Gastroesophageal sphincter (tissue), 4 donors: Measurements from ENCODE around the gene COL2A1. TPM values are rescaled to one million over a fixed set of nuclear protein-coding genes. Genes with fewer than 3 reads are reported as not detected.

Source experiments
- ATAC-seq: fragments of 150-250 bp; one replicate; pipeline ENCODE4 v1.9.1; 2016; ENCODE audit warnings: mild to moderate bottlenecking, moderate library complexity
- H3K27ac ChIP-seq, 4 donors: fragments of 200-600 bp; sonication (generic) in 3 of 4; 1 replicate in 3 of 4; 2 replicates in 1 of 4; pipeline ENCODE4 v1.5.1; 2016 to 2019
- H3K27me3 ChIP-seq: fragments of 200-600 bp; sonication (generic); one replicate; pipeline ENCODE4 v1.5.1; 2019
- H3K36me3 ChIP-seq, 2 donors: fragments of 200-600 bp; sonication (generic); one replicate each; pipeline ENCODE4 v1.5.1; 2019; ENCODE audit warnings: control low read depth in 1 of 2
- H3K4me1 ChIP-seq, 3 donors: fragments of 200-600 bp; sonication (generic); 1 replicate in 2 of 3; 2 replicates in 1 of 3; pipeline ENCODE4 v1.5.1; 2016 to 2019; ENCODE audit warnings: control low read depth in 2 of 3
- H3K4me3 ChIP-seq, 2 donors: fragments of 200-600 bp; sonication (generic); one replicate each; pipeline ENCODE4 v1.5.1; 2019; ENCODE audit warnings: mild to moderate bottlenecking in 1 of 2, moderate library complexity in 1 of 2
- H3K9me3 ChIP-seq, 3 donors: fragments of 200-600 bp; sonication (generic); one replicate each; pipeline ENCODE4 v1.5.1; 2017 to 2019; ENCODE audit warnings: control low read depth in 2 of 3
- CTCF ChIP-seq, 4 experiments: fragments of 200-600 bp in 2 of 4; fragments of 450-650 bp in 2 of 4; sonication (generic) in 1 of 4; IDR thresholded peaks; one replicate each; pipeline ENCODE4 v1.5.1; 2017 to 2019; ENCODE audit warnings: antibody characterized with exemption in 4 of 4, mild to moderate bottlenecking in 2 of 4, moderate library complexity in 2 of 4
- EP300 ChIP-seq: sonication (generic); formaldehyde crosslinking; IDR thresholded peaks from one replicate; pipeline ENCODE4 v1.6.1; 2017; ENCODE audit warnings: antibody characterized with exemption, mild to moderate bottlenecking
- POLR2A ChIP-seq, 2 donors: fragments of 450-650 bp; IDR thresholded peaks; one replicate each; pipeline ENCODE4 v1.6.1; 2017; ENCODE audit warnings: antibody characterized with exemption in 2 of 2, mild to moderate bottlenecking in 2 of 2, moderate library complexity in 1 of 2
- POLR2AphosphoS5 ChIP-seq: sonication (generic); formaldehyde crosslinking; IDR thresholded peaks from one replicate; pipeline ENCODE4 v1.6.1; 2017; ENCODE audit warnings: antibody characterized with exemption
- WGBS, 2 donors: methylation state at CpG; one replicate each; pipeline ENCODE4 v1.1.5; 2018; ENCODE audit warnings: low coverage in 1 of 2; 5-methylcytosine and 5-hydroxymethylcytosine counted together
- total RNA-seq, 4 donors: library from RNA; depleted of rRNA; stranded (reverse); fragments of >200 nt; gene quantifications; one replicate each; pipeline ENCODE4 v1.1.0, GENCODE V29; 2016

COL2A1 gene
- total RNA-seq, 4 donors from 2014 or later, result not detected

DNA sequence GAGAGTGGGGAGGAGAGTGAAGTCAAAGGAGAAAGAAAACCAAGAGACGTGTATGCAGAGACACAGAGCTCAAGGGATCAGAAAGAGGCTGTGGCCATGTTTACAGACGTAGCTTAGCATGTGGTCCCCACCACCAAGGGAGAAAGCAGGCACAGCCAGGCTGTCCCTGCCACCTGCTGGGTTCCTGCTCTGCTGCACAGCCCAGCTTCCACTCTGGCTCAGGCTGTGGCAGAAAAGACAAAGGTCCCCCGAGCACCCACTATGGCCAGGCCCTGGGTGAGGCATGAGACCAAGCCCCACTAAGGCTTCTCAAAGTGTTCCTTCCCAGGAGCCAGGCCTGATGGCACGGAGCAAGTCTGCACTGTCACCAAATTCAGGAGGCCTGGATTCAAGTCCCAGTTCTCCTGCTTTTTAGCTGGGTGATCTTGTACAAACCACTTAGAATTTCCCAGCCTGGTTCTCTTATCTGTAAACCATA lies 25.9 kb upstream of the COL2A1 start:
- peaks cover 16% of the 10 kb centered on the region for H3K27me3 ChIP-seq
- TF ChIP-seq POLR2AphosphoS5 (no peak), POLR2A (IDR thresholded peaks at IDR 0.05) (no peak), EP300 (no peak), CTCF (IDR thresholded peaks at IDR 0.05) (no peak)
- H3K27ac ChIP-seq, result no peak overlapping the region
- peak; percentile 11 for ATAC-seq
- H3K9me3 ChIP-seq, result no peaks in the 10 kb centered on the region
- no peaks in the 10 kb centered on the region for H3K36me3 ChIP-seq
- H3K4me1 ChIP-seq, result no peaks in the 10 kb centered on the region
- H3K4me3 ChIP-seq, result no peak overlapping the region
- WGBS, 2 donors, result 20 to 47% methylated on average over 2 of the region's 4 CpGs

- no peak for ATAC-seq
- TF ChIP-seq POLR2A (IDR thresholded peaks at IDR 0.05) (no peak), EP300 (no peak), CTCF (IDR thresholded peaks at IDR 0.05) (no peak), POLR2AphosphoS5 (no peak)
- Histone ChIP-seq H3K9me3 (no peaks in the 10 kb centered on the region), H3K36me3 (no peaks in the 10 kb centered on the region), H3K4me3 (no peak overlapping the region), H3K27me3 (peaks cover 15% of the 10 kb centered on the region), H3K27ac (no peak overlapping the region), H3K4me1 (no peaks in the 10 kb centered on the region)
- WGBS, 2 donors, result 53 to 60% methylated on average over 1 to 3 of the region's 8 CpGs
These were observed 25.4 kb upstream of the COL2A1 start for GRCh38 chr12:48029491-48030172.

DNA sequence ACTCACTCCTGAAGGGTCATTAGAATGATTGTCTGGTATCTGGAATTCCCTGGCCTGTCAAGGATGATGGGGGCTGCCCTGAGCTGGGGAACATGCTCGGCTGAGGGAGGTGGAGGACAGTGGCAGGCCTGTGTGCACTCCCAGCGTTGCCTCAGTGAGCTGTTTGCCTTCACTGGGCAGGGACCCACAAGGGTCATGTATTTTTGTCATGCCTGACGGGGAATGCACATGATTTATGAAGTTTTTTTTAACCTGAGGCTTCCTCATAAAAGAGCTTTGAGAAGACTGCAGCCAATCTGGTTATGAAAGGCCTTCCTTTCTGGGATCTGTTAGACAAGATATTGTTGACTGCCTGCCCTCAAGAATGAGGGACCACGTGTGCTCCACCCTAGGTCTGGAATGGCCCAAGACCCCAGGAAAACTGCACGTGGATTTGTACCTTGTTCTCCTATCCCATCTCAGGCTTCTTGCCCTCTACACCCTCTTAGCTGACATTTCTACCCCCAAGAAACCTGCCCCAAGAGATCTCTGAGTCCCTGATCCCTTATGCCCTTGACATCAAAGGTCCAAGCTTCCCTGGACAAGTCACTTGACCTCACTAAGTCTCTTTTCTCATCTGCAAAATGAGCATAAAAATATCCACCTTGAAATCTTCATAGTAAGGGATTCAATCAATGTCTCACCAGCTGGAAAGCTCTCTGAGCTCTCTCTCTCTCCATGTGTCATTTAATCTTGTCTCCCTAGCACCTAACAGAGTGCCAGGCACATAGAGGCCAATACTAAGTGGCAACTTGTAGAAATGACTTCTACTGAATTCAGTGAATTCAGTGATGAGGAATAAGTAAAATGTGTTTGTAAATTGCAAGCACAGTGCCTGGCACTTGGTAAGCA lies 24.5 kb upstream of the COL2A1 start:
- H3K27ac ChIP-seq, result no peak overlapping the region
- no peaks in the 10 kb centered on the region for H3K36me3 ChIP-seq
- no peaks in the 10 kb centered on the region for H3K9me3 ChIP-seq
- no peaks in the 10 kb centered on the region for H3K4me1 ChIP-seq
- TF ChIP-seq POLR2A (IDR thresholded peaks at IDR 0.05) (no peak), POLR2AphosphoS5 (no peak), CTCF (IDR thresholded peaks at IDR 0.05) (no peak), EP300 (no peak)
- WGBS, 2 donors, result 29 to 53% methylated on average over 2 to 3 of the region's 5 CpGs
- no peak for ATAC-seq
- H3K4me3 ChIP-seq, result no peak overlapping the region
- H3K27me3 ChIP-seq, result peaks cover 8% of the 10 kb centered on the region

GRCh38 chr12:48027183-48028002 lies 23.1 kb upstream of the COL2A1 start:
- WGBS, 2 donors, result 70 to 75% methylated on average over 2 of the region's 18 CpGs
- H3K4me3 ChIP-seq, result no peak overlapping the region
- no peak overlapping the region for H3K27ac ChIP-seq
- H3K9me3 ChIP-seq, result no peaks in the 10 kb centered on the region
- ATAC-seq, result no peak
- H3K4me1 ChIP-seq, result no peaks in the 10 kb centered on the region
- H3K36me3 ChIP-seq, result no peaks in the 10 kb centered on the region
- H3K27me3 ChIP-seq, result peaks cover 15% of the 10 kb centered on the region
- no peak for TF ChIP-seq POLR2A (IDR thresholded peaks at IDR 0.05)
- no peak for TF ChIP-seq POLR2AphosphoS5
